GM12872 (cell line): ENCODE results near the gene SPOCK3.

Experiments
- CTCF ChIP-seq: IDR thresholded peaks from 3 replicates; pipeline ENCODE4 v1.5.1; 2011; ENCODE audit warnings: low read depth, mild to moderate bottlenecking, low read length, moderate library complexity; ENCODE audit not compliant: insufficient read depth

The SPOCK3 gene

DNA sequence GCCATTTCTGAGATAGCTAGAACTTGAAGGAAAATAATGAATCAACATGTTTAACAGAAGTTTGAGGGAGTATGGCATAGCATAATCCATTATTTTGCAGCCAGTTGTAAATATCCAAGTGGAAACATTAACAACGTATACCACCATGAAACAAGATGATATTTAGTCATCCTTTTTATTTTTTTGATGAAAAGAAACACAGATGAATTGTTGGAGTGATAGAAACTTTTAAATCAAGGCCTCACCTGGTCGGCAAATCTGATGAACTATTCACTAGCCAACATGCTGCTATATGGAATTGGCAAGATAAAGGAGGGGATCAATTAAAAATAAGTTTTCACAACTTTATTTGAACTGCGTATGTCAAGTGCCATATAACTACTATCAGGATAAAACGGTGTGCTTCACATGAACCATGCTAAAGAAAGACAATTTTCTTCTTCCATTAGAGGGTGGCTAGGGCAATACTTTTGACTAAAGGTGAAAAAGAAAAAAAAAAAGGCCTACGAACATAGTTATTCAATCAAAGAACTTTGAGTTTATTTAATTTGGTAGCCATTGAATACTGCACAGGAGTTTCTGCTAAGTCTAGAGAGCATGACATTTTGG lies 510.7 kb downstream of the SPOCK3 start:
- TF ChIP-seq CTCF = no peak

DNA sequence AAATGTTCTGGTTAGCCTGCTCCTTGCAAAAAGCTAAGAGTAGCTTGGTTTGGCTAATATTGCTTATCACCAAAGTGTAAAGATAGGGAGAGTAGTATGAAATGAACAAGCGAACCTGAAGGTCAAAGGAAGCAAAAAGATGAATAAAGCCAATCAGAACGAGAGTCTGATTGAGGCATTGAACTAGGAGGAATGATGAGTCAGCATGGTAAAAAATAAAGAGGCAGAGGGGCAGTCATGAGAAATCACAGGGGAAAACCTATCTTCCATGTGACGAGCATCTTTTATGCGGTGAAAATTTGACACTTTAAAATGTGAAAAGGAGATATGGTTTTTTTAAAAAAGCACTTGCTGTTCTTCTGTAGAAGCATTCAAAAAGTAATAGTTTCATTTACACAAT lies 533.7 kb downstream of the SPOCK3 start:
- no peak for TF ChIP-seq CTCF

DNA sequence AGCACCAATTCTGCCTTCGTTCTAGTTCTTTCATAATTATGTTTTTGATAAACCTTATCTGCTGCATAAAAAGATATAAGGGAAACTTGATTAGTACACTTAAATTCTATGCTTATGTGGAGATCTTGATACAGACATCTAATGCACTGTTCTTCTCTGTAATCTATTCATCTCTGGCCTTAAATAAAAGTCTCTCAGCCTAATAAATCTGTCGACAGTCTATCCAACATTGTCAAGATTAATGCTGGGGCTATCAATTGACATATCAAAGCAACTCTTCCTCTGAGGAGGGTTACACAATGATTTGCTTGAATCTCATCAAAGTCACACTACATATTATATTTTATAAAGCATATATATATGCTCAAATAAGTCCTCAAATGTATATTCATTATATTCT lies 545.5 kb downstream of the SPOCK3 start:
- TF ChIP-seq CTCF = no peak

- TF ChIP-seq CTCF = no peak
These were observed 546.5 kb downstream of the SPOCK3 start for GRCh38 chr4:166687828-166688227.
